K562 (cell line): Measurements from ENCODE around the gene HACE1. TPM values are rescaled to one million over a fixed set of nuclear protein-coding genes. Genes with fewer than 3 reads are reported as not detected.

ENCODE experiments used
- MYNN ChIP-seq, 2 experiments: sonication (generic); formaldehyde crosslinking in 1 of 2; IDR thresholded peaks; 2 replicates each; pipeline versions ENCODE4 v1.5.0 to v1.6.1; 2016 to 2020; ENCODE audit warnings: antibody characterized with exemption in 1 of 2, missing genetic modification reagents in 1 of 2
- YY1 ChIP-seq, 3 experiments: IDR thresholded peaks; 2 replicates each; pipeline ENCODE4 v1.6.1; 2011; ENCODE audit warnings: low read length in 2 of 3, mild to moderate bottlenecking in 2 of 3, moderate library complexity in 2 of 3, borderline replicate concordance in 1 of 3, control low read depth in 1 of 3, low read depth in 1 of 3; ENCODE audit not compliant: insufficient read depth in 3 of 3, insufficient replicate concordance in 2 of 3, control insufficient read depth in 1 of 3, insufficient read length in 1 of 3; ENCODE audit errors: extremely low read depth in 1 of 3
- ZNF586 ChIP-seq: fragments of 450-650 bp; formaldehyde crosslinking; conservative IDR thresholded peaks from 2 replicates; pipeline ENCODE4 v1.4.0; 2020; ENCODE audit warnings: mild to moderate bottlenecking, moderate library complexity
- polyA plus RNA-seq, 8 experiments: library from polyadenylated mRNA; depleted of rRNA in 4 of 8; stranded (reverse) in 5 of 8; unstranded in 3 of 8; fragments of >200 nt; fragmentation: Nextera tagmentation in 2 of 8; fragmentation: Illumina TruSeq in 1 of 8; extraction: Ambion mirVana in 2 of 8; extraction: Trizol in 1 of 8; gene quantifications; 2 replicates each; pipeline versions ENCODE4 v1.2.1 to v1.2.3, GENCODE V29; 2011 to 2014; ENCODE audit warnings: inconsistent platforms in 1 of 8, missing spikeins in 1 of 8
- total RNA-seq, 7 experiments: library from RNA; depleted of rRNA in 6 of 7; stranded (reverse); fragments of >200 nt in 6 of 7; fragmentation: Illumina TruSeq in 2 of 7; extraction: Trizol in 2 of 7; gene quantifications; 2 replicates each; pipeline versions ENCODE4 v1.2.1 to v1.2.3, GENCODE V29; 2011 to 2021; ENCODE audit warnings: low replicate concordance in 1 of 7
- TF ChIP-seq, protein P1 (sequence below), 2 experiments: fragments of 450-650 bp; IDR thresholded peaks; 2 replicates each; pipeline ENCODE4 v1.6.1; 2016; ENCODE audit warnings: mild to moderate bottlenecking in 2 of 2, borderline replicate concordance in 1 of 2, low read depth in 1 of 2, moderate library complexity in 1 of 2

Gene HACE1
- total and polyA plus RNA-seq, 9 of the 15 experiments (the other 6 are each of a cell fraction or from before 2014, with no cell fraction given) = 3.6 to 19.9 (median 9.1) TPM

DNA sequence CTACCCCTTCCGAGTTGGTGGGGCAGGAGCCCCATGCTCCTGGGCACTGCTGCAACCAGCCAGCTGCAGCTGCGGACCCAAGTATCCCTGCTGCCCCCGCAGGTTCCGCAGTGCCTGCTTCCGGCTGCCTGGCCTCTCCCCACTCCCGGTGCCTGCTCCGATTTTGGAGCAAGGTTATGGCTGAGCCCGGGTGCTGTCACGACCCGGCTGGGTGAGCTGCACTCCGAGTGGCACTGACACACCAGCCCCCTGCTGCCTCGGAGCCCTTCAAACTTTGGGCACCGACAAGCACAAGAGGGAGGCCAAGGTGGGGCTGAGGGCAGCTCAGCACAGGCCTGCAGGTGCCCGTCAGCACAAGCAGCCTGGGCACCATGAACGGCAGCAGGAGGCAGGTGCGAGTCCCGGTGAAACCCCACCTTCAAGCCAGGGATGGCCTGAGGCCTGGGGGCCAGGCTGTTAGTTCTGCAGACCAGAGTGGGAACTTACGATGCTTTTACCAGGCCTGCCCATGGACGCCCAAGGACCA is 25.9 kb upstream of the HACE1 start (continued):
- TF ChIP-seq, protein P1, sequence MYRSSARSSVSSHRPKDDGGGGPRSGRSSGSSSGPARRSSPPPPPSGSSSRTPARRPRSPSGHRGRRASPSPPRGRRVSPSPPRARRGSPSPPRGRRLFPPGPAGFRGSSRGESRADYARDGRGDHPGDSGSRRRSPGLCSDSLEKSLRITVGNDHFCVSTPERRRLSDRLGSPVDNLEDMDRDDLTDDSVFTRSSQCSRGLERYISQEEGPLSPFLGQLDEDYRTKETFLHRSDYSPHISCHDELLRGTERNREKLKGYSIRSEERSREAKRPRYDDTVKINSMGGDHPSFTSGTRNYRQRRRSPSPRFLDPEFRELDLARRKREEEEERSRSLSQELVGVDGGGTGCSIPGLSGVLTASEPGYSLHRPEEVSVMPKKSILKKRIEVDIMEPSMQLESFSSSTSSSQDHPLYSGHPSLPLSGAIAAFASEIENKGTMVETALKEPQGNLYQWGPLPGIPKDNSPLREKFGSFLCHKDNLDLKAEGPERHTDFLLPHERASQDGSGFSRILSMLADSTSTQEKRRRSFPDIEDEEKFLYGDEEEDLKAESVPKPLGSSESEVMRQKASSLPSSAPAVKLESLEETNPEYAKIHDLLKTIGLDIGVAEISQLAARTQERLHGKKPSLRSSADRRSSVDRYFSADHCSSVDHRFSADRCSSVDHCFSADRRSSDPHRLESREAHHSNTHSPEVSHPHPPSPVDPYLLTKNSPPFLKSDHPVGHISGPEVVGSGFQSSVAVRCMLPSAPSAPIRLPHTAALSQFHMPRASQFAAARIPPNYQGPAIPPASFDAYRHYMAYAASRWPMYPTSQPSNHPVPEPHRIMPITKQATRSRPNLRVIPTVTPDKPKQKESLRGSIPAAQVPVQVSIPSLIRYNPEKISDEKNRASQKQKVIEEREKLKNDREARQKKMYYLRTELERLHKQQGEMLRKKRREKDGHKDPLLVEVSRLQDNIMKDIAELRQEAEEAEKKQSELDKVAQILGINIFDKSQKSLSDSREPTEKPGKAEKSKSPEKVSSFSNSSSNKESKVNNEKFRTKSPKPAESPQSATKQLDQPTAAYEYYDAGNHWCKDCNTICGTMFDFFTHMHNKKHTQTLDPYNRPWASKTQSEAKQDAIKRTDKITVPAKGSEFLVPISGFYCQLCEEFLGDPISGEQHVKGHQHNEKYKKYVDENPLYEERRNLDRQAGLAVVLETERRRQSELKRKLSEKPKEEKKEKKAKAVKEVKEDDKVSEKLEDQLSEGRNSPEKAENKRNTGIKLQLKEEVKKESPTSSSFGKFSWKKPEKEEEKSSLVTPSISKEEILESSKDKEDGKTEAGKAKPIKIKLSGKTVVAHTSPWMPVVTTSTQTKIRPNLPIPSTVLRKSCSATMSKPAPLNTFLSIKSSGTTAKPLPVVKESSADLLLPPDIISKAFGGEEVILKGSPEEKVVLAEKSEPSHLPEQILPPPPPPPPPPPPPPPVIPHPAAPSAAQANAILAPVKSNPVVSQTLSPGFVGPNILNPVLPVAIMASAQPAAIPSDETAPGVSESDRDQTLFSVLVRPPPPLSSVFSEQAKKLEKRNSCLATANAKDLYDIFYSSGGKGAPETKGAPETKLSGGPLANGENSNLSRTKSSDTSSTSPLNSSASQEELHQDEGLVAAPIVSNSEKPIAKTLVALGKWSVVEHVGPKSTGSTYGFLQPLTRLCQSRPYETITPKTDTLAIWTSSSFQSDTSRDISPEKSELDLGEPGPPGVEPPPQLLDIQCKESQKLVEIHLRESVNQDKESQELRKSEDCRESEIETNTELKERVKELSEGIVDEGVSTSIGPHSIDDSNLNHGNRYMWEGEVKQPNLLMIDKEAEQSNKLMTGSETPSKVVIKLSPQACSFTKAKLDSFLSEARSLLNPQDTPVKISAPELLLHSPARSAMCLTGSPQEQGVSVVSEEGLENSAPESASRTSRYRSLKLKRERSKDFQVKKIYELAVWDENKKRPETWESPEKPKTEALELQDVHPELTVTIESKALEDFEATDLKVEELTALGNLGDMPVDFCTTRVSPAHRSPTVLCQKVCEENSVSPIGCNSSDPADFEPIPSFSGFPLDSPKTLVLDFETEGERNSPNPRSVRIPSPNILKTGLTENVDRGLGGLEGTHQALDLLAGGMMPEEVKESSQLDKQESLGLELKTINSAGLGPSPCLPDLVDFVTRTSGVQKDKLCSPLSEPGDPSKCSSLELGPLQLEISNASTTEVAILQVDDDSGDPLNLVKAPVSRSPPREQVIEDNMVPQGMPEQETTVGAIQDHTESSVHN (IDR thresholded peaks at IDR 0.05; ENCODE audit: borderline replicate concordance in 1 of 2, low read depth in 1 of 2) = no peak
- no peak for TF ChIP-seq MYNN (IDR thresholded peaks at IDR 0.05)
- TF ChIP-seq MYNN (CRISPR knock-in tag; IDR thresholded peaks at IDR 0.05) = no peak
- TF ChIP-seq YY1 (IDR thresholded peaks at IDR 0.05; ENCODE audit: borderline replicate concordance in 1 of 3, control insufficient read depth in 1 of 3, extremely low read depth in 1 of 3, insufficient read depth in 3 of 3, insufficient read length in 1 of 3, insufficient replicate concordance in 2 of 3, low read depth in 1 of 3, low read length in 2 of 3) = no peak
- TF ChIP-seq ZNF586 = no peak
